DMS79 (cell line): ENCODE data around the gene DPP9.
"Not testable (repeated sequence)": the region's sequence is repeated elsewhere in the genome, so short reads cannot be mapped to it uniquely, and the experiment has no call there.

Experiments used
- DNase-seq: peaks from one replicate; lab custom pipeline; 2025; lab: John Stamatoyannopoulos, UW

Gene DPP9

DNA sequence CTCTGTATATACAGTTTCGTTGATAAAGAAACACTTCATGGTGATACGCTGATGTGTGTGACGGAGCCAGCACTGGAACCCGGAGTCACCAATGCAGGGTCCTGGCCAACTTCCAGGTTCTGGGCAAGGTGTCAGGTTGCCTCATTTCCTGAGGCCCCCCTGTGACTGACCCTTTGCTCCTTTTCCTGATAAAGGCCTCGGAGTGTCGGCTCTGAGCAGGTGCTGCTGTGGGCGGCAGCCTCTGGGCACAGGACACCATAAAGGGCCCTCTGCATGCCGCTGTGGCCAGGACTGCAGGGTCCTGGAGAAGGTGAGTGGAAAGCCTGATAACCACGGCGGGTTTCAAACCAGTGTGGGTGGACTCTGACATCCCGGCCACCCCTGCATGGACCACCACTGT lies 36.2 kb downstream of the DPP9 start:
- DNase-seq, result no peak

- no peak for DNase-seq
These were observed 36.9 kb downstream of the DPP9 start for GRCh38 chr19:4686700-4687099.

DNA sequence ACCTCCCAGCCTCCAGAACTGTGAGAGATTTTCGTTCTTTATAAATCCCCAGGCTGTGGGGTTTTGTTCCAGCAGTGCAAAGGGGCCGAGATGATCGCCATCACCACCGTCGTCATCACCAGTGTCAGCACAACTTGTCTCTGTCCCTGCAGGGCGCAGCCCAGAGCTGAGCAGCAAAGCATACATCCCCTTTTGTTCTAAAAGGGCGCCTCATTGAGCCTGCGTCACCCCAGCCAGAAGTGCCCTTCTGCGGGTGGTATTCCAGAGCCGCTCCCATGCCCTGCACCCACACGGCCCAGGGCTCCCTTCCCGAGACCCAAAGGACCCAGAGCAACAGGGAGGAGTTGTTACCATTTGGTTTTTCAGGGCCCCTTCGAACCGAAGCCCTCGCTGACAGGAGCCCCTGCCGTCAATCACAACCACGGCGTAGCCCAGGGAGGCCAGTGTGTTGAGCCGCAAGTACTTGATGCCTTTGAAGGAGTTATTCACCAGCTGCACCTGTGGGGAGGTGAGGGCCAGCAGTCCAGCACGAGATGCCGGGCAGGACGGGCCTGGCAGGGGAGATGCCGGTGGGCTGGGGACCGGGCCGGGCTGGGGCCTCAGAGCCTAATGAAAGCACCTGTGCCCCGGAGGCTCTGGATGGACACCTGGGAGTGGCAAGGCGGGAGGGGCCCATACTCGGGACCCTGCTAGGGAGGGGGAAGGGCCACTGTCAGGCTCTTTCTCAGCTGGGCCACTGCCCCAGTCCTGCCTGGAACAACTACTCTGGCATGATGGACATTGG lies 39.1 kb downstream of the DPP9 start:
- no peak for DNase-seq

DNA sequence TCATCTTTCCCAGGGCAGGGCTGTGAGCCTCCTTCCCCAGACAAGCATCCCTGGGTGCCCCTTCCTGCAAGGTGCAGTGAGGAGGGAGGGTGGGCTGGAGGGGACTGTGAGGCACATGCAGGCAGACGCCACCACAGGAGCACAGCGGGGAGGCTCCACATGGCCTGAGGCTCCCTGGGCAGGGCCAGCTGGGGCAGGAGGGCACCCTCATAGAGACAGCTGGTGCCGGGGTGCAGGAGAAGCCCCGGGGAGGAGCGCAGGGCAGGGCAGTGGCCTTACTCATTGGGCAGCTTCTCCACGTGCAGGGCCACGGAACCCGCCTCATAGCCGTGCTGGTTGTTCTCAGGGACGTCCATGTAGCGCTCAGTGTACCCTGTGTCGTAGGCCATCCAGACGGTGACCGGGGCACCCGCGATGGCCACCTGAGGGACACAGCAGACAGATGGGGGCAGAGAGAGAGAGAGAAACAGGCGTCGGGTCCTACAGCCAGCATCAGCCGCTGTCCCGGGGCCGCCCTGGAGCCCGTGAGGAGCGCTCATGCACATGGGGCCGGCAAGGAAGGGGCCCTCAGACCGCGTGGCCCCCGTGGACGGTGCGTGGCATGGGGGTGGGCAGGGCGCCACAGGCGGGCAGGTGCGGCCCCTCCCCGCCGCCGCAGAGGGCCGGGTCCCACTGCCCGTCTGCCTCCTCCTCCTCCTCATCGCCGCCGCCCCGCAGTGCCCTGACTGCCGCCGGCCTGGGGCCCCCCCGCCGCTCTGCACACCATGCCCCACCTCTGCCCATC lies 41.0 kb downstream of the DPP9 start:
- no peak for DNase-seq

- not testable (repeated sequence) for DNase-seq
These were observed 43.6 kb downstream of the DPP9 start for GRCh38 chr19:4680021-4680420.

DNA sequence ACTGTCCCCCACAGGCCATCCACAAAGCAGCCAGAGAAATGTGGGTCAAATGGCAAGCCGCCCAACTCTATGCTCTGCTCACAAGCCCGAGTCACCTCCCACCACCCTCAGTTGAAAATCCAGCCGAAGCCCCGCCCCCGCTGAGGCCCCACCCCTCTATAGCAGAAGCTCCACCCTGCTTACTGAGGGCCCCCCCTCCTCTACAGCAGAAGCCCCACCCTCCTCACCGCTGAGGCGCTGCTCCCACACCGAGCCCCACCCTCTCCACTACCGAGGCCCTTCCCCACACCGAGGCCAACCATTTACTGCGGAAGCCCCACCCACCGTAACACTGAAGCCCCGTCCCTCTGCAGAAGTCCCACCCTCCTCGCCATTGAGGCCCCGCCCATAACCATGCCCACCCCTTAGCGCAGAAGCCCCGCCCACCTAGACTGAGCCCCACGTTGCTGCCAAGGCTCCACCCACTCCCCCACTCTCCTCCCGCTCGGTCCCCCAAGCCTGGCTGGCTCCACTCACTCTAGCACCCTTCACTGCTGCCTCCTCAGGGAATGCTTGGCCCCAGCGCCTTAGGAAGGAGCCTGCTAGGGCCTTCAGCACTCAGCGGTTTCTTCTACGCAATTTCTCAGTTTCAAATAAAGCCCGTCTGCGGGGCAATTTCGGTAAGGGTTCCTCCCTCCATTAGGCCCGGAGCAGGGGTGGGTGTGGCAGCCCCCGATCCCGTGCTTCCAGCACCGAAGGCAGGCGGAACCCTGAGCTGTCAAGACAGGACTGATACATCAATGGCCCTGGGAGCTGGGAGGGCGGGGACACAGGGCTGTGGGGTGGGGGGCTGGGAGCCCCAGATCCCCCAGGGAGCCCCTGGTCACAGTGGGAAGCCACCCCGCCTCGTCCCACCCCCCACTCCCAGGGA lies 44.5 kb downstream of the DPP9 start:
- no peak for DNase-seq

DNA sequence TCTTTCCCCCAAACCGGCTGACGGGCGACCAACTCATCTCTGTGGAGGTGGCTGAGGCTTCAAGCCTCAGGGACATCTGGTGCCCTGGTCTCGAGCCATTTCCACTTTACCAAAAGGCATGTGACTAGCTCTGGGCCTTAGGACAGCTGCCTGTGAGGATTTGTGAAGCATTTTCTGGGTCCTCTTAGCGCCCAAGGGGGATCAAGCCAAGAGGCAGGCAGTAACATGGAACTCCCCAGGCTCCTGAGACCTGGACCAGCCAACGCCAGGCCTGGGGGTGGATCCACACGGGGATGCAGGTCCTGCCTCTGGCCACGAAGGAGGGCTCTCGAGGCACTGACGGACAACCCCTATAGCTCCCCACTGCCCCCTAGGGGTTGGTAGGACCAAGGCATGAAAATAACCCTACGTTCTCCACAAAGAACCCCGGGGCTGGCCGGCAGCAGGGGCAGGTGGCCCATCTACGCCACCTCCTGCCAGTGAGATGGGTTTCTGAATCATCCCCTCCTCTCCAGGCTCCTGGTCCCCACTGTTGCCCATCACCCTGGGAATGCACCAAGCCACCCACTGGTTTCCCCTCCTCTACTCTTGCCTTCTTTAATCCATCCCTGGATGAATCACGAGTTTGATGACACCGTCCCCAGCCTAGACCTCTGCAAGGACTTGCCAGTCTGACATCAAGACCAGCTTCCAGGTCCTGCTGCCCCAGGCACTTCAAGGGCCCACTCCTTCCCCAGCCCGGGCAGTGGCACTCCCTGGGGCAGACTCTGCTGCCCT lies 46.5 kb downstream of the DPP9 start:
- no peak for DNase-seq

DNA sequence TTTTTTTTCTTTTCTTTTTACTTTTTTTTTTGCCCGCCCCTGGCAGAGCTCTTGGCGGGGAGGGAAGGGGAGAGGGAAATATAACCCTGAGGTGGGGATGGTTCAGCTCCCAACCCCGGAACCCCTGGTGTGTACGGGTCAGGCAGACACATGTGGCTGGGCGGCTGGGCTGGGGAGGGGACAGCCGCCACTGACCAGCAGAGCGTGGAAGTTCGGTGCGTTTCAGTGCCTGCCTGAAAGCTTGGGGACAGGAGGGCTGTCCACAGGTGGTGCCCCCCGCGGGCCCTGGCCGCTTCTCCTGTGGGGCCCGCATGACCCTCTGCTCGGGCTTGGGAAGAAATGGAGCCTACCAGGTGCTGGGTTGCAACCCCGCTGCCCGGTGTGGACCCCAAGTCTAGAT lies 48.3 kb downstream of the DPP9 start:
- no peak for DNase-seq

DNA sequence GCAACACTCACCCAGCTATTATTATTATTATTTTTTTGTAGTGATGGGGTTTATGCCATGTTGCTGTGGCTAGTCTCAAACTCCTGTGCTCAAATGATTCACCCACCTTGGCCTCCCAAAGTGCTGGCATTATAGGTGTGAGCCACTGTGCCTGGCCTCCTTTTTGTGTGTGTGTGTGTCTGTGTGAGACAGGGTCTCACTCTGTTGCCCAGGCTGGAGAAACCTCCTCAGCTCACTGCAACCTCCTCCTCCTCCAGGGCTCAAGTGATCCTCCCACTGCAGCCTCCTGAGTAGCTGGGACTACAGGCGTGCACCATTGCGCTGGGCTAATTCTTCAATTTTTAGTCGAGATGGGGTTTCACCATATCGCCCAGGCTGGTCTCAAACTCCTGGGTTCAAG lies 49.9 kb downstream of the DPP9 start:
- DNase-seq, result no peak

GRCh38 chr19:4673216-4673615 lies 50.4 kb downstream of the DPP9 start:
- DNase-seq, result no peak

- DNase-seq, result no peak
These were observed 52.3 kb downstream of the DPP9 start for GRCh38 chr19:4671185-4671851.

GRCh38 chr19:4669723-4670480 lies 53.7 kb downstream of the DPP9 start, which contains the start of gene MYDGF:
Gene MYDGF, minus strand, starts transcription at chr19:4670342. Its CDS starts 8 bp downstream, at chr19:4670334.
- peak; percentile 58 for DNase-seq

- DNase-seq, result no peak
These were observed 59.0 kb downstream of the DPP9 start for GRCh38 chr19:4664642-4665041.

DNA sequence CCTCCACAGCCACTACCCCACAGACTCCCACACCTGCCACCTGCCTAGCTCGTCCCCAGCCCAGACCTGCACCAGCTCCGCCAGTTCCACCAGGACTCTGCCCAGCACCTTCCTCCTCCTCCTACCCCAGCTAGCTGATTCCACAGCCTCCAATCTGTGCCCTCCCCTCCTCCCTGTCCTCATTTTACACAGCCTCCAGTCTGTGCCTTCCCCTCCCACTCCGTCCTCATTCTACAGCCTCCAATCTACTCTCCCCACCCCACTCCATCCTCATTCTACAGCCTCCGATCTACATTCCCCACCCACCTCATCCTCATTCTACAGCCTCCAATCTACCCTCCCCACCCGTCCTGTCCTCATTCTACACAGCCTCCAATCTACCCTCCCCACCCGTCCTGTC lies 60.8 kb downstream of the DPP9 start:
- no peak for DNase-seq

DNA sequence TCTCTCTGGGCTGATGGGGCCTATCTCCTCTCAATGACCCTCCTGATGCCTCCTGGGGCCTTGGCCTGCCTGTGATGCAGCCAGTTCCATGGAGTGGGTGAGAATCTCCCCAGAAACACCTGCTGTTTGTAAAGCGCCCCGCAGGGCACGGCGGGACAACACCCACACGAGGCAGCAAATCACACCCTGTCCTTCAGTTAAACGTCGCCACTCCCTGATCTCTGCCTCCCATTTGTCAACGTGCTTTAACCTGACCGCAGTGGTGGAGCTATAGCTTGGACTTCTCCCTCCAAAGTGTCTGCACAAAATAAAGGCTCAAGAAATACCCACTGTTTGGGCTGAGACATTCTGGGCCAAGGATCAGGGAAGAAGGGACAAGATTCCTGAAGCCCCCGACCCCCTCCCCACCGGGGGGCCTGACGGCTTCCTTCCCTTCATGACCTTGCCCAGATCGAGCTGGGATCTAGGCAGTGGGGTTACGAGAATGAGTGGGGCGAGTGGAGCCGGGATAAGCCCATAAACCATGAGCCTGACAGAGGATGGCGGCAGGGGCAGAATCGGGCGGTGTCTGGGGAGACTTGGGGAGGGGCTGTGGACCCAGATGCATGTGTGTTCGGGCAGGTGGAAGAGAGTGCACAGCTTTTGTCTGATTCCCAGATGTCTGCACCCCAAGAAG lies 61.5 kb downstream of the DPP9 start:
- no peak for DNase-seq

DNA sequence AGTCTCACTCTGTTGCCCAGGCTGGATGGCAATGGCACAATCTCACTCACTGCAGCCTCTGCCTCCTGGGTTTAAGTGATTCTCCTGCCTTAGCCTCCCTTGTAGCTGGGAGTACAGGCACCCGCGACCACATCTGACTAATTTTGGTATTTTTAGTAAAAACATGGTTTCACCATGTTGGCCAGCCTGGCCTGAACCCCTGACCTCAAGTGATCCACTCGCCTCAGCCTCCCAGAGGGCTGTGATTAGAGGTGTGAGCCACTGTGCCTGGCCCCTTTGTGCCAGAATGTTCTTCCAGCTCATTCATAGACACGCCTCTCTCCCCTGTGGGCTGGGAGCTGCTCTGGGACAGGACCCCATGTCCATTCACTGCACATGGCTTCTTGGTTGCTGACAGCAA lies 62.6 kb downstream of the DPP9 start:
- DNase-seq, result no peak

GRCh38 chr19:4660181-4660791 lies 63.4 kb downstream of the DPP9 start:
- DNase-seq, result no peak

GRCh38 chr19:4657835-4658234 lies 65.8 kb downstream of the DPP9 start:
- no peak for DNase-seq

GRCh38 chr19:4657262-4657661 lies 66.4 kb downstream of the DPP9 start:
- DNase-seq, result no peak
